Measurements from ENCODE around the gene USP47.

DNA sequence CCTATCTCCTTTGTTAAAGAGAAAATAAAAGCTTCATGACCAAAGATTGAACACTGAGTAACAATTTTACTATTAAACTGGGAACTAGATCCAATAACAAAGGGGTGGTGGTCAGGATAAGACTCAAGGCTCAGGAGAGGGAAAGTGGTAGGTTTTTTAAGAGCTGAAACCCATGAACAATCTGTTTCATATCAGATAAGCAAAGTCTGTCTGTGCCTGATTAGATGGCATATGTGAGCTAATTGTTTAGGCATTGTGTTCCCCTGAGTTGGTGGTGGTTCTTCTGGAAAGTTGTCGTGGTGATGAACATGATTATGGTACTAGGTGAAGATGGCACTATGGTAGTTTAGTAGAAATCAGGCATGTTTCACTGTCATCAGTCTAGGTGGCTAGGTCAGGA is 24.4 kb downstream of the USP47 start:
- TF ChIP-seq, protein P1, sequence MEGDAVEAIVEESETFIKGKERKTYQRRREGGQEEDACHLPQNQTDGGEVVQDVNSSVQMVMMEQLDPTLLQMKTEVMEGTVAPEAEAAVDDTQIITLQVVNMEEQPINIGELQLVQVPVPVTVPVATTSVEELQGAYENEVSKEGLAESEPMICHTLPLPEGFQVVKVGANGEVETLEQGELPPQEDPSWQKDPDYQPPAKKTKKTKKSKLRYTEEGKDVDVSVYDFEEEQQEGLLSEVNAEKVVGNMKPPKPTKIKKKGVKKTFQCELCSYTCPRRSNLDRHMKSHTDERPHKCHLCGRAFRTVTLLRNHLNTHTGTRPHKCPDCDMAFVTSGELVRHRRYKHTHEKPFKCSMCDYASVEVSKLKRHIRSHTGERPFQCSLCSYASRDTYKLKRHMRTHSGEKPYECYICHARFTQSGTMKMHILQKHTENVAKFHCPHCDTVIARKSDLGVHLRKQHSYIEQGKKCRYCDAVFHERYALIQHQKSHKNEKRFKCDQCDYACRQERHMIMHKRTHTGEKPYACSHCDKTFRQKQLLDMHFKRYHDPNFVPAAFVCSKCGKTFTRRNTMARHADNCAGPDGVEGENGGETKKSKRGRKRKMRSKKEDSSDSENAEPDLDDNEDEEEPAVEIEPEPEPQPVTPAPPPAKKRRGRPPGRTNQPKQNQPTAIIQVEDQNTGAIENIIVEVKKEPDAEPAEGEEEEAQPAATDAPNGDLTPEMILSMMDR (IDR thresholded peaks at IDR 0.05 in 4 of 5, conservative IDR thresholded peaks at IDR 0.05 in 1 of 5), result no peak
- TF ChIP-seq POLR2A (IDR thresholded peaks at IDR 0.05), result no peak

All from gastrocnemius medialis (tissue), 4 donors.